Naive thymus-derived CD4-positive, alpha-beta T cell (primary cell): Measurements from ENCODE around the gene DENND1A. TPM values are rescaled to one million over a fixed set of nuclear protein-coding genes. Genes with fewer than 3 reads are reported as not detected.

Experiments used
- ATAC-seq: fragments of 150-1000 bp; cut with Tn5 transposase; 2 replicates; pipeline ENCODE4 v1.10.0; 2021; ENCODE audit warnings: mild to moderate bottlenecking, moderate library complexity
- CTCF ChIA-PET: fragments of 350-600 bp; sonication (Branson Sonifier 250); formaldehyde crosslinking; loops from one replicate; lab custom pipeline; 2021; ENCODE audit warnings: antibody characterized with exemption; lab: Charles Lee
- POLR2A ChIA-PET: fragments of 350-600 bp; sonication (Branson Sonifier 250); formaldehyde crosslinking; loops from one replicate; lab custom pipeline; 2021; ENCODE audit warnings: antibody characterized with exemption, inconsistent platforms; lab: Charles Lee
- DNase-seq, 9 donors: peaks; one replicate each; pipeline versions ENCODE4 v3.0.0 to v3.0.0-alpha.2; 2020 to 2022; ENCODE audit warnings: mixed read lengths in 1 of 9
- H3K27ac ChIP-seq: one replicate; pipeline ENCODE4 v1.7.0; 2013; ENCODE audit warnings: mild to moderate bottlenecking, low read depth, low read length, moderate library complexity
- H3K27me3 ChIP-seq, 2 donors: one replicate each; pipeline ENCODE4 v1.7.0; 2013; ENCODE audit warnings: low read length in 2 of 2, mild to moderate bottlenecking in 2 of 2, moderate library complexity in 2 of 2; ENCODE audit not compliant: control insufficient read depth in 2 of 2, insufficient read depth in 2 of 2
- H3K36me3 ChIP-seq, 3 experiments: 1 replicate in 2 of 3; 2 replicates in 1 of 3; pipeline ENCODE4 v1.7.0; 2013; ENCODE audit warnings: low read length in 3 of 3, mild to moderate bottlenecking in 3 of 3, moderate library complexity in 1 of 3; ENCODE audit not compliant: insufficient read depth in 3 of 3, control insufficient read depth in 2 of 3
- H3K4me1 ChIP-seq, 2 donors: one replicate each; pipeline ENCODE4 v1.7.0; 2013; ENCODE audit warnings: low read length in 2 of 2, mild to moderate bottlenecking in 2 of 2, moderate library complexity in 1 of 2; ENCODE audit not compliant: control insufficient read depth in 2 of 2, insufficient read depth in 2 of 2
- H3K4me3 ChIP-seq: 2 replicates; pipeline ENCODE4 v1.7.0; 2013; ENCODE audit warnings: mild to moderate bottlenecking, low read length
- H3K9me3 ChIP-seq, 3 experiments: 1 replicate in 2 of 3; 2 replicates in 1 of 3; pipeline ENCODE4 v1.7.0; 2013; ENCODE audit warnings: low read length in 3 of 3; ENCODE audit not compliant: control insufficient read depth in 2 of 3
- H3K27ac Mint-ChIP-seq, 9 donors: one replicate each; pipeline ENCODE4 v1.8.0; 2020 to 2022; ENCODE audit warnings: mixed read lengths in 9 of 9, mild to moderate bottlenecking in 8 of 9, moderate library complexity in 5 of 9, inconsistent platforms in 2 of 9
- H3K27me3 Mint-ChIP-seq, 5 donors: one replicate each; pipeline ENCODE4 v1.8.0; 2021 to 2022; ENCODE audit warnings: mixed read lengths in 5 of 5, mild to moderate bottlenecking in 1 of 5
- H3K36me3 Mint-ChIP-seq, 5 donors: one replicate each; pipeline ENCODE4 v1.8.0; 2020 to 2022; ENCODE audit warnings: mixed read lengths in 5 of 5, mild to moderate bottlenecking in 3 of 5, inconsistent platforms in 1 of 5
- H3K4me1 Mint-ChIP-seq, 7 donors: one replicate each; pipeline ENCODE4 v1.8.0; 2020 to 2022; ENCODE audit warnings: mixed read lengths in 7 of 7, mild to moderate bottlenecking in 3 of 7, inconsistent platforms in 1 of 7
- H3K4me3 Mint-ChIP-seq, 10 donors: one replicate each; pipeline ENCODE4 v1.8.0; 2020 to 2022; ENCODE audit warnings: mild to moderate bottlenecking in 10 of 10, mixed read lengths in 10 of 10, moderate library complexity in 6 of 10, inconsistent platforms in 2 of 10
- H3K9me3 Mint-ChIP-seq, 11 donors: one replicate each; pipeline ENCODE4 v1.8.0; 2020 to 2022; ENCODE audit warnings: mixed read lengths in 11 of 11, mild to moderate bottlenecking in 4 of 11, inconsistent platforms in 1 of 11, moderate library complexity in 1 of 11
- intact Hi-C, 2 donors: fragments of 100-400 bp; cut with micrococcal nuclease; formaldehyde crosslinking; loops; one replicate each; pipeline ENCODE4 v1.15.1; 2023
- polyA plus RNA-seq, 2 donors: library from polyadenylated mRNA; unstranded; fragments of 300-500 nt; fragmentation: Illumina TruSeq; gene quantifications; one replicate each; pipeline ENCODE4 v1.2.3, GENCODE V29; 2021
- total RNA-seq, 6 experiments: library from RNA in 5 of 6; stranded (reverse) in 5 of 6; gene quantifications; 1 replicate in 5 of 6; 2 replicates in 1 of 6; pipeline ENCODE4 v1.2.3 and lab custom pipeline; 2021 to 2026

Gene DENND1A
- total and polyA plus RNA-seq, 7 experiments from 2014 or later = 4.6 to 41.1 (median 16.5) TPM

- DNase-seq = no peak
- no peaks in the 10 kb centered on the region for H3K36me3 ChIP-seq
- H3K4me1 Mint-ChIP-seq = peaks cover 26 to 49% (median 39%) of the 10 kb centered on the region in 7 donors
- H3K36me3 Mint-ChIP-seq = peaks cover 3 to 19% (median 15%) of the 10 kb centered on the region in 5 donors
- H3K4me1 ChIP-seq = peaks cover 3 to 11% of the 10 kb centered on the region in 2 donors
- H3K4me3 Mint-ChIP-seq = no peak overlapping the region
- ATAC-seq = no peak
- no peak overlapping the region for H3K4me3 ChIP-seq
- peaks cover 0 to 10% (median 0%) of the 10 kb centered on the region in 11 donors for H3K9me3 Mint-ChIP-seq
- H3K9me3 ChIP-seq = no peaks in the 10 kb centered on the region
- POLR2A ChIA-PET = no interaction called here
- H3K27me3 Mint-ChIP-seq = no peaks in the 10 kb centered on the region
- intact Hi-C loops = no loop called here
- CTCF ChIA-PET = no interaction called here
- no peak overlapping the region for H3K27ac ChIP-seq
- H3K27me3 ChIP-seq = no peaks in the 10 kb centered on the region
- no peak overlapping the region for H3K27ac Mint-ChIP-seq
Observed at GRCh38 chr9:123923884-123924283, 6.0 kb downstream of the DENND1A start.

- no peaks in the 10 kb centered on the region for H3K27me3 ChIP-seq
- H3K9me3 ChIP-seq = no peaks in the 10 kb centered on the region
- Mint-ChIP-seq H3K4me3 (no peak overlapping the region), H3K36me3 (peaks cover 3 to 21% (median 19%) of the 10 kb centered on the region in 5 donors), H3K27ac (no peak overlapping the region), H3K27me3 (no peaks in the 10 kb centered on the region), H3K9me3 (peaks cover 0 to 10% (median 0%) of the 10 kb centered on the region in 11 donors), H3K4me1 (peaks cover 21 to 44% (median 39%) of the 10 kb centered on the region in 7 donors)
- H3K4me1 ChIP-seq = peaks cover 0 to 7% of the 10 kb centered on the region in 2 donors
- no peak overlapping the region for H3K27ac ChIP-seq
- POLR2A ChIA-PET = no interaction called here
- ATAC-seq (no peak), DNase-seq (no peak)
- H3K36me3 ChIP-seq = no peaks in the 10 kb centered on the region
- CTCF ChIA-PET = no interaction called here
- no peak overlapping the region for H3K4me3 ChIP-seq
- intact Hi-C loops = no loop called here
Observed at GRCh38 chr9:123923377-123923776, 6.5 kb downstream of the DENND1A start.

DNA sequence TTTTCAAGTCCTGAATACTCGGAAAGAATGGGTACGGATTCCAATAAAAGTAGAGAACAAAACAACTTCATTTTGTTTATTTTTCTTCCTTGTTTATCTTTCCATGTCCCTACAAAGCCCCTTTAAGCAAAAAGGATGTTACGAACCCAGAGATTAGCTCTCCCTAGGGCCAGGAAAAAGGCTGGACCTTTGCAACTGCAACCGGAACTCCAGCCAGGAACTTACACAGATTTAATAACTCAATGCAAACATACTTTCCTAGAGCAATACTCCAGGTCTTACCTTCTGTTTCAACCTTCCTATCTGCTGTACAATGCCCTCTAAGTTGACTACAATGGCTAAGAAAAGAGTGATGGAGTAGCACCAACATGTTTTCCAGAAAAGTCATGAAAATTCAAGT lies 7.0 kb downstream of the DENND1A start:
- DNase-seq (no peak), ATAC-seq (no peak)
- peaks cover 0 to 10% (median 0%) of the 10 kb centered on the region in 11 donors for H3K9me3 Mint-ChIP-seq
- intact Hi-C loops = no loop called here
- H3K27ac Mint-ChIP-seq = no peak overlapping the region
- peaks cover 3 to 21% (median 19%) of the 10 kb centered on the region in 5 donors for H3K36me3 Mint-ChIP-seq
- Histone ChIP-seq H3K4me1 (peaks cover 0 to 4% of the 10 kb centered on the region in 2 donors), H3K9me3 (no peaks in the 10 kb centered on the region), H3K27ac (no peak overlapping the region), H3K4me3 (no peak overlapping the region), H3K27me3 (no peaks in the 10 kb centered on the region), H3K36me3 (no peaks in the 10 kb centered on the region)
- peaks cover 17 to 40% (median 34%) of the 10 kb centered on the region in 7 donors for H3K4me1 Mint-ChIP-seq
- H3K27me3 Mint-ChIP-seq = no peaks in the 10 kb centered on the region
- ChIA-PET POLR2A (no interaction called here), CTCF (no interaction called here)
- no peak overlapping the region for H3K4me3 Mint-ChIP-seq

GRCh38 chr9:123922431-123922830 lies 7.5 kb downstream of the DENND1A start:
- H3K4me1 Mint-ChIP-seq = peaks cover 12 to 35% (median 30%) of the 10 kb centered on the region in 7 donors
- no peak overlapping the region for H3K4me3 Mint-ChIP-seq
- DNase-seq = no peak
- no peak overlapping the region for H3K4me3 ChIP-seq
- intact Hi-C loops = no loop called here
- POLR2A ChIA-PET = no interaction called here
- H3K27ac ChIP-seq = no peak overlapping the region
- peaks cover 3 to 23% (median 20%) of the 10 kb centered on the region in 5 donors for H3K36me3 Mint-ChIP-seq
- no peaks in the 10 kb centered on the region for H3K36me3 ChIP-seq
- H3K4me1 ChIP-seq = peaks cover 0 to 4% of the 10 kb centered on the region in 2 donors
- H3K9me3 Mint-ChIP-seq = peaks cover 0 to 10% (median 0%) of the 10 kb centered on the region in 11 donors
- H3K9me3 ChIP-seq = no peaks in the 10 kb centered on the region
- no peak for ATAC-seq
- CTCF ChIA-PET = no interaction called here
- no peak overlapping the region for H3K27ac Mint-ChIP-seq
- H3K27me3 Mint-ChIP-seq = no peaks in the 10 kb centered on the region
- no peaks in the 10 kb centered on the region for H3K27me3 ChIP-seq

DNA sequence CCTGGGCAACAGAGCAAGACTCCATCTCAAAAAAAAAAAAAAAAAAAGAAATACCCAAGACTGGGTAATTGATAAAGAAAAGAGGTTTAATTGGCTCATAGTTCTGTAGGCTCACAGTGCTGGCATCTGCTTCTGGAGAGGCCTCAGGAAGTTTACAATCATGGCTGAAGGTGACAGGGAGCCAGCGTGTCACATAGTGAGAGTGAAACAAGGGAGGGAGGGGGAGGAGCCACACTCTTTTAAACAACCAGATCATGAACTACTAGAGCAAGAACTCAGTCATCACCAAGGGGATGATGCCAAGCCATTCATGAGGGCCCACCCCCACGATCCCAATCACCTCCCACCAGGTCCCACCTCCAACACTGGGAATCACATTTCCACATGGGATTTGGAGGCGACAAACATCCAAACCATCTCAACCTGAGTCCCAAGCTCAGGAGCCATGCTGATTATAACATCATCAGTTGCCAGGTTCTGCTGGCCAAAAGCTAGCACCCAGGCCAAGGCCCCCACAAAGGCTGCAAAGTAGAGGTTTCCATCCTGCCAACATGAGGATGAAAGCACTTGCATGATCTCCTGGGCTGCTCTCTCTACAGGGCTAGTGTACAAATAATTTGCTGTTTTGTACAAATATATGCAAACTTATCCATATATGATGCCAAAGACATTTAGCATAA lies 15.3 kb downstream of the DENND1A start:
- Mint-ChIP-seq H3K36me3 (peaks cover 0 to 31% (median 22%) of the 10 kb centered on the region in 5 donors), H3K4me1 (peaks cover 0 to 17% (median 10%) of the 10 kb centered on the region in 7 donors), H3K9me3 (peaks cover 0 to 7% (median 0%) of the 10 kb centered on the region in 11 donors), H3K4me3 (no peak overlapping the region), H3K27me3 (no peaks in the 10 kb centered on the region), H3K27ac (no peak overlapping the region)
- intact Hi-C loops = no loop called here
- Histone ChIP-seq H3K4me3 (no peak overlapping the region), H3K4me1 (no peaks in the 10 kb centered on the region), H3K27me3 (no peaks in the 10 kb centered on the region), H3K9me3 (no peaks in the 10 kb centered on the region), H3K27ac (no peak overlapping the region), H3K36me3 (no peaks in the 10 kb centered on the region)
- DNase-seq (no peak), ATAC-seq (no peak)
- ChIA-PET CTCF (interaction anchor here (0.7 kb wide), 1 partner anchor 38 kb away, joined by 3 read pairs; no protein-coding TSS in a partner anchor), POLR2A (no interaction called here)

DNA sequence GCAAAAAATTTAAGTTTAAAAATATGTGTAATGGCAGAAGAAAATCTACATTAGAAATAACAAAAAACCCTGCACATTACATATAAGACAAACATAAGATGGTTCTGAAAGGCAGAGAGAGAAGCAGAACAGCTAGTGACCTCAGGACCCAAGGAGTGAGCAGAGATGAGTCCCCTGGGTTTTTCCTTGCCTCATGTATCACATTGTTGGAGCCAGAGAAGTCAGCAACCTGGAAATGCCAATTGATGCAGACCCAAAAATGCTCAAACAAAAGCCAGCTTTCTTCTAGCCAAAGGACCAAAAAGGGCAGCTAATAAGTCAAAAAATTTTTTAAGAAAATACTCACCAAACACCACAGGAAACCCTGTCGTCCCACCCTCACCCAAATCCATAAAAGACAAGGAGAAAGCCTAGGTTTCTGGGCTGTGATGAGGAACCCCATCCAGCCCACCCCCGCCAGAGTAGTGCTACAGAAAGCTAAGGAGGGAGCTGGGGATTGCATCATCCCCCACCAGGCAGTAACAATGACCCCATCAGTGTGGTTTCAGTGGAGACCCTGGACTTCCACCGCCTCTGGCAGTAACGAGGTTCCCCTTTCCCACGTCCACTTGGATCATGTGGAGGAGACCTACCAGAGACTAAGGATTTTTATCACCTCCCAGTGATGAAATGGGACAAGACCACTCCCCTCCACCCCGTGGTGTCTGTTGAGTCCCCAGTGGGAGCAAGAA lies 17.6 kb downstream of the DENND1A start:
- H3K4me3 Mint-ChIP-seq = no peak overlapping the region
- no peaks in the 10 kb centered on the region for H3K27me3 Mint-ChIP-seq
- ChIA-PET POLR2A (no interaction called here), CTCF (no interaction called here)
- H3K27me3 ChIP-seq = no peaks in the 10 kb centered on the region
- H3K36me3 Mint-ChIP-seq = peaks cover 0 to 28% (median 17%) of the 10 kb centered on the region in 5 donors
- no peaks in the 10 kb centered on the region for H3K36me3 ChIP-seq
- H3K4me1 ChIP-seq = no peaks in the 10 kb centered on the region
- H3K4me3 ChIP-seq = no peak overlapping the region
- DNase-seq (no peak), ATAC-seq (no peak)
- no peak overlapping the region for H3K27ac ChIP-seq
- H3K9me3 Mint-ChIP-seq = peaks cover 0 to 7% (median 0%) of the 10 kb centered on the region in 11 donors
- peak overlapping the region in 1 of 9 donors; percentile 41 for H3K27ac Mint-ChIP-seq
- no peaks in the 10 kb centered on the region for H3K9me3 ChIP-seq
- peaks cover 0 to 12% (median 5%) of the 10 kb centered on the region in 7 donors for H3K4me1 Mint-ChIP-seq
- intact Hi-C loops = no loop called here
